ENCODE measurements around the gene CNTNAP5. TPM values are rescaled to one million over a fixed set of nuclear protein-coding genes. Genes with fewer than 3 reads are reported as not detected.

CNTNAP5 gene
- total and polyA plus RNA-seq, 12 donors = 0.04 TPM; not detected in 11

DNA sequence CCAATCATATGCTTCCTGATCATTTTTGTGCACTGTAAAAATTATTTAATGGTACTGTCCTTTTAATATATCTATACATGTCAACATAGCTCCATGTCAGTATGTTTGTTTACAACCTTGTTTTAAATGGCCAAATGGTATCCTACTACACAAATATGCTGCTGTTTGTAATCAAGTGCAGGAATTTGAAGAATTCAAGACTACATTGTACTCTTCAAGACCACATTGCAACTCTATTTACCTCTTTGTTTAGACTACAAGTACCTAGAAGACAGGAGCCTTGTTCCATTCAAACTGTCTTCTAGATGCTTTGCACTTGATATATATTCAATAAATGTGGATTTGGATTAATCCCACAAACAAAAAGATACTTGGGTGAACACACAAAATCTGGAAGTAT, 41.7 kb downstream of the CNTNAP5 start:
- H3K36me3 ChIP-seq = no peaks in the 10 kb centered on the region
- peaks cover 0 to 5% (median 0%) of the 10 kb centered on the region in 11 donors for H3K9me3 ChIP-seq
- no peak overlapping the region for H3K27ac ChIP-seq
- no peaks in the 10 kb centered on the region for H3K4me1 ChIP-seq
- no peaks in the 10 kb centered on the region for H3K27me3 ChIP-seq
- ATAC-seq = no peak
- no peak overlapping the region for H3K4me3 ChIP-seq
- TF ChIP-seq, protein P1, sequence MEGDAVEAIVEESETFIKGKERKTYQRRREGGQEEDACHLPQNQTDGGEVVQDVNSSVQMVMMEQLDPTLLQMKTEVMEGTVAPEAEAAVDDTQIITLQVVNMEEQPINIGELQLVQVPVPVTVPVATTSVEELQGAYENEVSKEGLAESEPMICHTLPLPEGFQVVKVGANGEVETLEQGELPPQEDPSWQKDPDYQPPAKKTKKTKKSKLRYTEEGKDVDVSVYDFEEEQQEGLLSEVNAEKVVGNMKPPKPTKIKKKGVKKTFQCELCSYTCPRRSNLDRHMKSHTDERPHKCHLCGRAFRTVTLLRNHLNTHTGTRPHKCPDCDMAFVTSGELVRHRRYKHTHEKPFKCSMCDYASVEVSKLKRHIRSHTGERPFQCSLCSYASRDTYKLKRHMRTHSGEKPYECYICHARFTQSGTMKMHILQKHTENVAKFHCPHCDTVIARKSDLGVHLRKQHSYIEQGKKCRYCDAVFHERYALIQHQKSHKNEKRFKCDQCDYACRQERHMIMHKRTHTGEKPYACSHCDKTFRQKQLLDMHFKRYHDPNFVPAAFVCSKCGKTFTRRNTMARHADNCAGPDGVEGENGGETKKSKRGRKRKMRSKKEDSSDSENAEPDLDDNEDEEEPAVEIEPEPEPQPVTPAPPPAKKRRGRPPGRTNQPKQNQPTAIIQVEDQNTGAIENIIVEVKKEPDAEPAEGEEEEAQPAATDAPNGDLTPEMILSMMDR (IDR thresholded peaks at IDR 0.05) = no peak
- no peak for DNase-seq
- intact Hi-C loops (cut with DNase I) = no loop called here

DNA sequence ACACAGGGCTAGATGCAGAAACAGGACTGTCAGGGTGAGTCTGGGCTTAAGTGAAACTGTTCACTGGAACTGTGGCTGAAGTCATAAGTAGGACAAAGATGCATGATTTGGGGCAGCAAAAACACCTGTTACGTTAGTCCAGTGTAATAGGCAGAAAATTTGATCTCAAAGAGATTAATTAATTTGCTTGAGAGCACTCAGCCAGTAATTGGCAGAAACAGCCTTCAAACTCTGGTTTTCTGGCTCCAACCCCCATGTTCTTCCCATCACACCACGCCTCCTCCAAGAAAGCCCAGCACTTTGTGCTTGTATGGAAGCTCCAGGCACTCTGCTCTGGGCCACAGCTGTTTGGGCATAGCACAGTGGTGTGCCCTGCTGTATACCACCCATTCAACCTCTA, 54.0 kb downstream of the CNTNAP5 start:
- no peak overlapping the region for H3K27ac ChIP-seq
- TF ChIP-seq, protein P1 (IDR thresholded peaks at IDR 0.05) = no peak
- no peak overlapping the region for H3K4me3 ChIP-seq
- no peaks in the 10 kb centered on the region for H3K27me3 ChIP-seq
- intact Hi-C loops (cut with DNase I) = no loop called here
- peaks cover 0 to 9% (median 0%) of the 10 kb centered on the region in 11 donors for H3K9me3 ChIP-seq
- H3K4me1 ChIP-seq = no peaks in the 10 kb centered on the region
- DNase-seq = no peak
- 68 to 90% methylated on average over 2 of the region's 2 CpGs for WGBS, 2 donors
- no peak for ATAC-seq
- H3K36me3 ChIP-seq = no peaks in the 10 kb centered on the region

DNA sequence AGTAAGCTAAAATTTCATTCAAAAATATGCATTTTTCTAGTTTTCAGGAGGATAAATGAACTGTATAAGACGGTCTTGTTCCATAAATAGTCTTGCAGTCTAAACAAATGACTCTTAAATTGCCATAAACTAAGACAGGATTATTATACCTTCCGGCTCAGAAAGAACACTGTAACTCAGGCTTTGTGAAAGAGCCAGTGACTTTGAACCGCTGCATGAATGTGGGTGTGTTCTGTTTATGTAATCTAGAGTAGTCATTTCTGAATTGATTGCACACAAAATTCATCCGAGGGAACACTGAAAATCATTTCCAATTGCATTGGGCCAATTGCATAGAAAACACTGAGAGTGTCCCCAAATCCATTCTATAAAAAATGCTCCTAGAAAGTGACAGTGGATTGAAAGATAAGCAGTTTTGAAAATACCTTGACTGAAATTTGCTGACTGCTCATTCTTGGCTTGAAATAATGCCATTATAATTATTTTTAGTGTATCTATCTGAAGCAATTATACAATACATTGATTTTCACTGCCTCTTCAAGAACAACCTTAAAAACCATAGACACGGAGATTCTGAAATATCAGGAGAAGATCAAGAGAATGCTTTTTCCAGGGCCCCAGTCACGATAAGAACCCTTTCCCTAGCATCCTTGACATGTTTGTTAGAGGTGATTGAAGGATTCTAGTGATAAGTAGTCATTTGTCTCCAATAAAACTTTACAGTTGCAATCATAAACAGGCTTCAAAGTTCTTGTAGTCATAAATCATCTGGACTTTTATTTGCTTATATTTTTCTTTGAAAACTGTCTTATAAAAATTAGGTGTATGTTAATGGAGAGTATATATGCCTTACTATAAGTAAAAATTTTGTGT, 55.4 kb downstream of the CNTNAP5 start:
- Histone ChIP-seq H3K27me3 (no peaks in the 10 kb centered on the region), H3K4me1 (no peaks in the 10 kb centered on the region), H3K4me3 (no peak overlapping the region), H3K27ac (no peak overlapping the region), H3K36me3 (no peaks in the 10 kb centered on the region), H3K9me3 (peaks cover 0 to 9% (median 0%) of the 10 kb centered on the region in 11 donors)
- ATAC-seq (no peak), DNase-seq (no peak)
- TF ChIP-seq, protein P1 (IDR thresholded peaks at IDR 0.05) = no peak
- intact Hi-C loops (cut with DNase I) = no loop called here
- 72 to 76% methylated on average over 6 of the region's 6 CpGs for WGBS, 2 donors

DNA sequence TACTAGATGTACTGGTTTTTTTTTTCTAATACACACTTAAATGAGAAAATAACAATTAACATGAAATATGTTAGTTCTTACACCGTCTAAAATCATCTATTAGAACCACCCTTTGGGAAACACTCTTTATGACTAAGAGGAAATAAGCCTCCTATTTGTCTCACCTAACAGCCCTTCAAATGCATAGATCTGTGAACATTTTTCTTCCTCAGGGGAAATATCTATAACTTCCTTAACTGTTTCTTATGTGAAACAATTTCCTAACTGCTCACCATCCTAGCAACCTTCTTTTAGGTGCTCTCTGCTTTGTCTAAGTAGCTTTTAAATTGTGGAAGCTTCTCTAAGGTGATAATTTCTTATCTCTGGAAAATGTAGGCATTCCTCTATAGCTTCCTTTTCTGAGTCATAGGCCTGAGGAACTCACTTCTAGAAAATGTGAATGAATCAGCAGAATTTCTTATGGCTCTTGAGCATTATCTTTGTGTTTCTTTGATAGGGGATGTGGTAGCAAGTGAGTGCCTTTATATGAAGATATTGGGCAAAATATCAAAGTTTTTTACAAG, 56.1 kb downstream of the CNTNAP5 start:
- TF ChIP-seq, protein P1 (IDR thresholded peaks at IDR 0.05) = no peak
- H3K9me3 ChIP-seq = peaks cover 0 to 13% (median 0%) of the 10 kb centered on the region in 11 donors
- DNase-seq = no peak
- H3K27ac ChIP-seq = no peak overlapping the region
- no peak for ATAC-seq
- no peaks in the 10 kb centered on the region for H3K36me3 ChIP-seq
- intact Hi-C loops (cut with DNase I) = no loop called here
- no peaks in the 10 kb centered on the region for H3K4me1 ChIP-seq
- no peak overlapping the region for H3K4me3 ChIP-seq
- H3K27me3 ChIP-seq = no peaks in the 10 kb centered on the region
- 52 to 68% methylated on average over 1 of the region's 1 CpG for WGBS, 2 donors

All from heart right ventricle (tissue), 16 donors.